Heart left ventricle (tissue), 13 donors: ENCODE measurements around the gene PNMT.

Experiments
- POLR2A ChIP-seq, 2 donors: fragments of 450-650 bp; IDR thresholded peaks; one replicate each; pipeline ENCODE4 v1.6.1; 2017; ENCODE audit warnings: antibody characterized with exemption in 2 of 2, mild to moderate bottlenecking in 2 of 2, moderate library complexity in 2 of 2
- TF ChIP-seq, protein P1 (sequence below), 12 donors: fragments of 200-600 bp; sonication (generic) in 4 of 12; IDR thresholded peaks; one replicate each; pipeline versions ENCODE4 v1.5.0 to v1.8.0; 2018 to 2022; ENCODE audit warnings: antibody characterized with exemption in 12 of 12, mild to moderate bottlenecking in 5 of 12
- donor health status: ischemic (EF 13 %, LVEDD 7.1; RV severe dilation, severe dysfunction).
- donor health status: DM: no; HTN: yes; CAD: no.
- donor health status: DM: no; HTN: no; CAD: no.
- donor health status: ischemic (EF 25% LVEDD 6.9; RV normal size, moderate dysfunction).
- donor health status: ischemic (EF 25% LVEDD 5.7; RV mildly dilated, moderate dysfunction).
- donor health status: ischemic (EF 35%, LVEDD 5.7; RV mildly dilated, moderate dysfunction).
- donor health status: nonischemic (EF 11% LVEDD 7.7; RV severe dilation, severe dysfunction).
- donor health status: DM: yes; HTN: yes; CAD: no.
- donor health status: PGD.
- donor health status: ischemic (EF 29% LVEDD 5.4; RV normal size, mild dysfunction).
- donor health status: nonischemic (EF 23%, LVEDD 6.1; RV moderate dilation, normal function).

DNA sequence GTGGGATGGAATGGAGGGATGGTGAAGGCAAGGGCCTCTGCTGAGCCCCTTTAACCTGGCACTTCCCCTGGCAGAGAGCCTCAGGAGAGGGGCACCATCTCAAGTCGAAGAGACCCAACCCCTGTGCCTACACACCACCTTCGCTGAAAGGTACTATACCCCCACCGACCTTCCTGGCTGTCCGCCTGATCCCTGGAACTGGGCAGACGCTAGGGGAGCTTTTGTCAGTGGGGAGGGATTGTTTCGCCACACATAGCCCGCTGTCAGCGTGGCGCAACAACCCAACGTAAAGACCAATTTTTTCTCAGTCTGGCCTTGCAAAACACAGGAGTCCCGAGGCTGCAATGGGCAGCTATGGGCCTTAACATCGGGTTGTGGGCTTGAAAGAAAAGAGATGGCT, 38.4 kb upstream of the PNMT start:
- TF ChIP-seq, protein P1, sequence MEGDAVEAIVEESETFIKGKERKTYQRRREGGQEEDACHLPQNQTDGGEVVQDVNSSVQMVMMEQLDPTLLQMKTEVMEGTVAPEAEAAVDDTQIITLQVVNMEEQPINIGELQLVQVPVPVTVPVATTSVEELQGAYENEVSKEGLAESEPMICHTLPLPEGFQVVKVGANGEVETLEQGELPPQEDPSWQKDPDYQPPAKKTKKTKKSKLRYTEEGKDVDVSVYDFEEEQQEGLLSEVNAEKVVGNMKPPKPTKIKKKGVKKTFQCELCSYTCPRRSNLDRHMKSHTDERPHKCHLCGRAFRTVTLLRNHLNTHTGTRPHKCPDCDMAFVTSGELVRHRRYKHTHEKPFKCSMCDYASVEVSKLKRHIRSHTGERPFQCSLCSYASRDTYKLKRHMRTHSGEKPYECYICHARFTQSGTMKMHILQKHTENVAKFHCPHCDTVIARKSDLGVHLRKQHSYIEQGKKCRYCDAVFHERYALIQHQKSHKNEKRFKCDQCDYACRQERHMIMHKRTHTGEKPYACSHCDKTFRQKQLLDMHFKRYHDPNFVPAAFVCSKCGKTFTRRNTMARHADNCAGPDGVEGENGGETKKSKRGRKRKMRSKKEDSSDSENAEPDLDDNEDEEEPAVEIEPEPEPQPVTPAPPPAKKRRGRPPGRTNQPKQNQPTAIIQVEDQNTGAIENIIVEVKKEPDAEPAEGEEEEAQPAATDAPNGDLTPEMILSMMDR (IDR thresholded peaks at IDR 0.05) = no peak
- TF ChIP-seq POLR2A (IDR thresholded peaks at IDR 0.05) = no peak
